ENCODE measurements around the gene GNL1. TPM values are rescaled to one million over a fixed set of nuclear protein-coding genes. Genes with fewer than 3 reads are reported as not detected.

GNL1 gene
- total and polyA plus RNA-seq, 2 donors (not counting 1 experiment from before 2014, with no cell fraction given) = 36.0 to 107 TPM

GRCh38 chr6:30591008-30591407, 34.7 kb upstream of the GNL1 start:
- Histone ChIP-seq H3K9ac (ENCODE audit: low read length) (no peak overlapping the region), H3K27me3 (replicated peaks in 1 of 4; ENCODE audit: control extremely low read depth in 1 of 4, control insufficient read depth in 3 of 4, insufficient read depth in 4 of 4, low read length in 3 of 4) (no peaks in the 10 kb centered on the region), H3K4me1 (ENCODE audit: control insufficient read depth in 2 of 2, insufficient read depth in 2 of 2, low read length in 2 of 2) (no peaks in the 10 kb centered on the region), H3K79me2 (ENCODE audit: control insufficient read depth, insufficient read depth, low read length) (peaks cover 10% of the 10 kb centered on the region), H3K36me3 (replicated peaks in 1 of 2; ENCODE audit: control extremely low read depth in 1 of 2, control insufficient read depth in 1 of 2, extremely low read depth in 1 of 2, insufficient read depth in 2 of 2, low read length in 1 of 2) (peaks cover 18 to 59% of the 10 kb centered on the region in 2 experiments), H3K9me3 (ENCODE audit: control extremely low read depth in 1 of 3, control insufficient read depth in 2 of 3, insufficient read depth in 1 of 3, low read length in 2 of 3) (no peaks in the 10 kb centered on the region), H4K20me1 (ENCODE audit: control insufficient read depth, insufficient read depth, low read length, poor library complexity, severe bottlenecking) (peaks cover 15% of the 10 kb centered on the region), H3K4me2 (replicated peaks; ENCODE audit: low read depth, low read length, poor library complexity, severe bottlenecking) (no peak overlapping the region), H3K4me3 (ENCODE audit: control extremely low read depth in 1 of 5, extremely low read depth in 1 of 5, insufficient read depth in 1 of 5, low read depth in 2 of 5, low read length in 4 of 5) (no peak overlapping the region), H3K27ac (ENCODE audit: low read length in 2 of 2) (no peak overlapping the region), H2AFZ (ENCODE audit: insufficient read depth, low read depth, low read length, poor library complexity, severe bottlenecking) (no peak overlapping the region)
- WGBS (ENCODE audit: insufficient coverage) = no CpG with 5 or more reads among the region's 1 CpG
- no peak for TF ChIP-seq EZH2 (IDR thresholded peaks at IDR 0.05; ENCODE audit: borderline replicate concordance, insufficient read depth, low read depth, low read length, poor library complexity, severe bottlenecking)
- no peak for TF ChIP-seq CTCF (IDR thresholded peaks at IDR 0.05)
- Mint-ChIP-seq H3K4me3 (no peak overlapping the region), H3K27me3 (no peaks in the 10 kb centered on the region), H3K9me3 (ENCODE audit: insufficient read depth) (no peaks in the 10 kb centered on the region), H3K4me1 (no peaks in the 10 kb centered on the region), H3K27ac (no peak overlapping the region)
- intact Hi-C loops (cut with micrococcal nuclease) = no loop called here
- DNase-seq (no peak), ATAC-seq (ENCODE audit: low read depth) (no peak)
- ChIA-PET CTCF (interaction anchor here (1.1 to 12.2 kb wide), 7 partner anchors 11 to 140 kb away, joined by 4 to 295 read pairs (median 4); partner anchors contain the start of gene DHX16), POLR2A (no interaction called here)

DNA sequence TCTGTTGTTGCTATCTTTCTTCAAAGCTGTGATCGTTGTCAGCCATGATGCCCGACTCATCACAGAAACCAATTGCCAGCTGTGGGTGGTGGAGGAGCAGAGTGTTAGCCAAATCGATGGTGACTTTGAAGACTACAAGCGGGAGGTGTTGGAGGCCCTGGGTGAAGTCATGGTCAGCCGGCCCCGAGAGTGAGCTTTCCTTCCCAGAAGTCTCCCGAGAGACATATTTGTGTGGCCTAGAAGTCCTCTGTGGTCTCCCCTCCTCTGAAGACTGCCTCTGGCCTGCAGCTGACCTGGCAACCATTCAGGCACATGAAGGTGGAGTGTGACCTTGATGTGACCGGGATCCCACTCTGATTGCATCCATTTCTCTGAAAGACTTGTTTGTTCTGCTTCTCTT, 34.2 kb upstream of the GNL1 start:
- Mint-ChIP-seq H3K4me1 (no peaks in the 10 kb centered on the region), H3K9me3 (ENCODE audit: insufficient read depth) (no peaks in the 10 kb centered on the region), H3K4me3 (no peak overlapping the region), H3K27me3 (no peaks in the 10 kb centered on the region), H3K27ac (no peak overlapping the region)
- Histone ChIP-seq H3K27ac (ENCODE audit: low read length in 2 of 2) (no peak overlapping the region), H3K36me3 (replicated peaks in 1 of 2; ENCODE audit: control extremely low read depth in 1 of 2, control insufficient read depth in 1 of 2, extremely low read depth in 1 of 2, insufficient read depth in 2 of 2, low read length in 1 of 2) (peaks cover 18 to 64% of the 10 kb centered on the region in 2 experiments), H3K9me3 (ENCODE audit: control extremely low read depth in 1 of 3, control insufficient read depth in 2 of 3, insufficient read depth in 1 of 3, low read length in 2 of 3) (no peaks in the 10 kb centered on the region), H4K20me1 (ENCODE audit: control insufficient read depth, insufficient read depth, low read length, poor library complexity, severe bottlenecking) (peaks cover 16% of the 10 kb centered on the region), H2AFZ (ENCODE audit: insufficient read depth, low read depth, low read length, poor library complexity, severe bottlenecking) (no peak overlapping the region), H3K79me2 (ENCODE audit: control insufficient read depth, insufficient read depth, low read length) (peaks cover 10% of the 10 kb centered on the region), H3K9ac (ENCODE audit: low read length) (no peak overlapping the region), H3K4me1 (ENCODE audit: control insufficient read depth in 2 of 2, insufficient read depth in 2 of 2, low read length in 2 of 2) (no peaks in the 10 kb centered on the region), H3K4me3 (ENCODE audit: control extremely low read depth in 1 of 5, extremely low read depth in 1 of 5, insufficient read depth in 1 of 5, low read depth in 2 of 5, low read length in 4 of 5) (no peak overlapping the region), H3K4me2 (replicated peaks; ENCODE audit: low read depth, low read length, poor library complexity, severe bottlenecking) (no peak overlapping the region), H3K27me3 (replicated peaks in 1 of 4; ENCODE audit: control extremely low read depth in 1 of 4, control insufficient read depth in 3 of 4, insufficient read depth in 4 of 4, low read length in 3 of 4) (no peaks in the 10 kb centered on the region)
- DNase-seq = no peak
- POLR2A ChIA-PET = no interaction called here
- CTCF ChIA-PET = interaction anchor here (1.1 to 12.2 kb wide), 7 partner anchors 11 to 140 kb away, joined by 4 to 295 read pairs (median 4); partner anchors contain the start of gene DHX16
- intact Hi-C loops (cut with micrococcal nuclease) = no loop called here
- WGBS (ENCODE audit: insufficient coverage) = 92% methylated on average over 7 of the region's 8 CpGs
- ATAC-seq (ENCODE audit: low read depth) = no peak
- no peak for TF ChIP-seq EZH2 (IDR thresholded peaks at IDR 0.05; ENCODE audit: borderline replicate concordance, insufficient read depth, low read depth, low read length, poor library complexity, severe bottlenecking)

Data from B cell (primary cell).